HL-60/S4 treated with retinoic acid at 250 ng/mL for 4 days and 3 days (cell line): ENCODE measurements around the gene GTPBP4.
"Not testable (repeated sequence)": the region's sequence is repeated elsewhere in the genome, so short reads cannot be mapped to it uniquely, and the experiment has no call there.

Source experiments
- in situ Hi-C: fragments of 300-500 bp; cut with MboI; formaldehyde crosslinking; loops from 2 replicates; pipeline ENCODE4 v1.7.0; 2022; ENCODE audit warnings: low sequenced_read_pairs

GTPBP4 gene

GRCh38 chr10:1050554-1050953 is 62.3 kb downstream of the GTPBP4 start:
- in situ Hi-C loops = no loop called here

GRCh38 chr10:1054684-1055083 is 66.5 kb downstream of the GTPBP4 start:
- in situ Hi-C loops = no loop called here

DNA sequence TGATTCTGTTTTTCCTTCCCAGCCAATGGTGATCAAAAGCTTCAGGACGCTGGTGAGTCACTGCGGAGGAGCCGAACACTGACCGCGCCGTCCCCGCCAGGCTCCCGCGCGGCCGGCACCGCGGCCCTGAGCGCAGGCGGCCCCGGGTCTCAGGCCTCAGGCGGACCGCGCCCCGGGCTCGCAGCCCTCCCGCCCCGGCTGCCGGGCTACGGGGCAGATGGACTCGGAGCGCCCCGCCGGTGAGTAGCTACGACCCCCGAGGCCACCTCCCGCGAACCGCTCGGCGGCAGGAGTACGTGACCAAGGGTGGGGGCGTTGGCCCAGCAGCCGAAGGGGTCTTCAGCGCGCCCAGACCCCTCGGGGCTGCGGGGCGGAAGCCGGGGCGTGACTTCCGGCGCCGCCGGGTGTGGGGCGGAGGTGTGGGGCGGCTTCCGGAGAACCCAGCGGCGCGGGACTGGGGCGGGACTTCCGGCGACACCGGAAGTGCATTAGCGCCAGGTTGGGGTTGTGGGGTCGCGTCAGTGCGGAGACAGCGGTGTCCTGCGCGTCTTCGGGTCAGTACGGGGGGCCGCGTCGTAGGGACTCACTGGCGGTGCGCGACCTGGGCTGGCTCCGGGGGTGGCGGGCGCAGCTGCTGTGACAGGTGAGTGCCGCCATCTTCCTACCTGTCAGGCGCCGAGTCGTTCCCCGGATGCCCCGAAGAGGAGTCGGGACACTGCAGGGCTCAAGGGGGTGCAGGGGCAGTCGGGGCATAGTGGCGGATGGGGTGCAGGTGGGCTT is 68.3 kb downstream of the GTPBP4 start, which contains the start of gene WDR37:
Gene WDR37 (plus strand): TSS at position 60 of the 780 bp plus-strand sequence. CDS start 15,771 bp downstream, outside the sequence.
- in situ Hi-C loops = no loop called here

GRCh38 chr10:1057106-1057657 is 68.9 kb downstream of the GTPBP4 start:
- in situ Hi-C loops = no loop called here

DNA sequence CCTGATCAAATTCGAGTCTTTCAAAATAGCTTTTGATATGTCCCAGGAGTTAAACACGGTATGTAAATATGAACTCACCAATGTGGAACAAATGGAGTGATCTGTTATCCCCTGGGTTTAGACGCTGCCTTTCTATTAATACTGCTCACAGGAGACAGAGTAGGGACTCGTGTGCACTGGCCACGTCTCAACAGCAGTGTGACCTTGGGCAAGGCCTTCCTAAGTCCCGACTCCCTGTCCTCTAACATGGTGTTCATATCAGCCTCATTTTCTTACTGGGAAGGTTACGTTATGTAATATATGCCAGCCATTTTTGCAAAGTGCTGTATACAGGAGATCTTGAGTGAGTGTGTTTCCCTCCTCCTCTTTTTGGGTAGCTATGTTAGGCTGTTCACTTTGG is 69.8 kb downstream of the GTPBP4 start:
- in situ Hi-C loops = no loop called here

GRCh38 chr10:1059902-1060301 is 71.7 kb downstream of the GTPBP4 start:
- in situ Hi-C loops = no loop called here

GRCh38 chr10:1061930-1062774 is 73.9 kb downstream of the GTPBP4 start:
- in situ Hi-C loops = no loop called here

- in situ Hi-C loops = no loop called here
These were observed 75.1 kb downstream of the GTPBP4 start for GRCh38 chr10:1063232-1063865.

DNA sequence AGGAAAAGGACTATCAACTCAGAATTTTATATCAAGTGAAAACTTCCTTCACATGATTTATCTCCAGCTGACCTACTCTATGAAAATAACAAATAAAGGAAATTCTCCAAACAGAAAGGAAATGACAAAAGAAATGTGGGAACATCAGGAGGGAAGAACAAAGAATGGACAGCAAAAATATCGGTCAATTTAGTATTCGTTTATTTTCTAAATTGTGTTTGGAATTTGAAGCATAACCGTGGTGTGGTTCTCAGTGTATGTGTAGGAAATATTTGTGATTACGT is 76.7 kb downstream of the GTPBP4 start:
- in situ Hi-C loops = no loop called here

- in situ Hi-C loops = not testable (repeated sequence)
These were observed 78.5 kb downstream of the GTPBP4 start for GRCh38 chr10:1066734-1067133.

GRCh38 chr10:1068380-1069361 is 80.4 kb downstream of the GTPBP4 start:
- in situ Hi-C loops = no loop called here
